HG03432 (cell line): ENCODE data around the gene HIVEP3.
A peak's percentile ranks its signal among the peaks of the same experiment; 100 is the strongest.

Experiments used
- ATAC-seq: cut with Tn5 transposase; IDR thresholded peaks from one replicate; pipeline ENCODE4 v1.9.1; 2021; ENCODE audit warnings: mild to moderate bottlenecking, moderate library complexity; ENCODE audit not compliant: unreplicated experiment

HIVEP3 gene

GRCh38 chr1:41875487-41875886, 43.2 kb downstream of the HIVEP3 start:
- ATAC-seq: no peak

- no peak for ATAC-seq
Measured at GRCh38 chr1:41874903-41875411, 43.8 kb downstream of the HIVEP3 start.

- ATAC-seq: no peak
Measured at GRCh38 chr1:41874151-41874719, 44.5 kb downstream of the HIVEP3 start.

GRCh38 chr1:41872074-41872473, 46.6 kb downstream of the HIVEP3 start:
- no peak for ATAC-seq

GRCh38 chr1:41870076-41870562, 48.6 kb downstream of the HIVEP3 start:
- peak; percentile 52 for ATAC-seq

- ATAC-seq: peak; percentile 67
Measured at GRCh38 chr1:41868241-41868998, 50.3 kb downstream of the HIVEP3 start.

GRCh38 chr1:41866285-41866684, 52.4 kb downstream of the HIVEP3 start:
- no peak for ATAC-seq

- ATAC-seq: no peak
Measured at GRCh38 chr1:41864471-41865040, 54.2 kb downstream of the HIVEP3 start.

GRCh38 chr1:41863718-41864117, 55.0 kb downstream of the HIVEP3 start:
- no peak for ATAC-seq

GRCh38 chr1:41862384-41863221, 56.1 kb downstream of the HIVEP3 start:
- ATAC-seq: no peak

GRCh38 chr1:41861535-41862383, 57.0 kb downstream of the HIVEP3 start:
- ATAC-seq: no peak

GRCh38 chr1:41860771-41861170, 58.0 kb downstream of the HIVEP3 start:
- no peak for ATAC-seq

- ATAC-seq: no peak
Measured at GRCh38 chr1:41860214-41860613, 58.5 kb downstream of the HIVEP3 start.

GRCh38 chr1:41859686-41860085, 59.0 kb downstream of the HIVEP3 start:
- no peak for ATAC-seq

GRCh38 chr1:41856944-41857285, 61.8 kb downstream of the HIVEP3 start:
- no peak for ATAC-seq

- no peak for ATAC-seq
Measured at GRCh38 chr1:41856151-41856943, 62.4 kb downstream of the HIVEP3 start.

- ATAC-seq: no peak
Measured at GRCh38 chr1:41855713-41856112, 63.0 kb downstream of the HIVEP3 start.

- no peak for ATAC-seq
Measured at GRCh38 chr1:41853907-41854306, 64.8 kb downstream of the HIVEP3 start.

- no peak for ATAC-seq
Measured at GRCh38 chr1:41852091-41852490, 66.6 kb downstream of the HIVEP3 start.
